ENCODE data around the gene HOTAIR. TPM values are rescaled to one million over a fixed set of nuclear protein-coding genes. Genes with fewer than 3 reads are reported as not detected.

Gene HOTAIR
- total RNA-seq, 1 donor from 2014 or later: not detected

GRCh38 chr12:53941187-53941586 is 33.6 kb downstream of the HOTAIR start:
- Mint-ChIP-seq H3K4me1 (no peaks in the 10 kb centered on the region), H3K9me3 (no peaks in the 10 kb centered on the region), H3K4me3 (no peak overlapping the region), H3K36me3 (ENCODE audit: low read depth) (no peaks in the 10 kb centered on the region), H3K27ac (no peak overlapping the region), H3K27me3 (peaks cover 76% of the 10 kb centered on the region)
- CTCF ChIA-PET: no interaction called here
- intact Hi-C loops (cut with micrococcal nuclease): no loop called here
- POLR2A ChIA-PET: no interaction called here
- TF ChIP-seq CTCF (IDR thresholded peaks at IDR 0.05): no peak
- ATAC-seq (ENCODE audit: low read depth) (no peak), DNase-seq (no peak)

- no peak for TF ChIP-seq CTCF (IDR thresholded peaks at IDR 0.05)
- intact Hi-C loops (cut with micrococcal nuclease): no loop called here
- no peak overlapping the region for H3K27ac Mint-ChIP-seq
- H3K4me3 Mint-ChIP-seq: no peak overlapping the region
- H3K9me3 Mint-ChIP-seq: no peaks in the 10 kb centered on the region
- peaks cover 76% of the 10 kb centered on the region for H3K27me3 Mint-ChIP-seq
- no peaks in the 10 kb centered on the region for H3K36me3 Mint-ChIP-seq (ENCODE audit: low read depth)
- H3K4me1 Mint-ChIP-seq: peaks cover 5% of the 10 kb centered on the region
- DNase-seq (no peak), ATAC-seq (ENCODE audit: low read depth) (no peak)
- ChIA-PET CTCF (interaction anchor here (0.8 kb wide), 1 partner anchor 48 kb away, joined by 3 read pairs; no protein-coding TSS in a partner anchor), POLR2A (no interaction called here)
These were observed 34.2 kb downstream of the HOTAIR start for GRCh38 chr12:53940443-53941014.

- no peaks in the 10 kb centered on the region for H3K36me3 Mint-ChIP-seq (ENCODE audit: low read depth)
- no peaks in the 10 kb centered on the region for H3K9me3 Mint-ChIP-seq
- H3K4me1 Mint-ChIP-seq: peaks cover 9% of the 10 kb centered on the region
- no peak for DNase-seq
- no peak overlapping the region for H3K4me3 Mint-ChIP-seq
- ATAC-seq (ENCODE audit: low read depth): no peak
- H3K27me3 Mint-ChIP-seq: peaks cover 75% of the 10 kb centered on the region
- ChIA-PET CTCF (interaction anchor here (0.8 kb wide), 1 partner anchor 49 kb away, joined by 3 read pairs; no protein-coding TSS in a partner anchor), POLR2A (no interaction called here)
- TF ChIP-seq CTCF (IDR thresholded peaks at IDR 0.05): no peak
- intact Hi-C loops (cut with micrococcal nuclease): loop anchor here (5.0 kb wide), 1 partner anchor 33 kb away; the partner anchor contains the start of genes HOTAIR and HOXC11
- no peak overlapping the region for H3K27ac Mint-ChIP-seq
These were observed 35.3 kb downstream of the HOTAIR start for GRCh38 chr12:53939141-53940108.

GRCh38 chr12:53938326-53939140 is 36.2 kb downstream of the HOTAIR start, which contains the start of gene HOXC13:
Gene HOXC13 (plus strand): TSS chr12:53938831. CDS start chr12:53938907, 76 bp downstream.
- POLR2A ChIA-PET: no interaction called here
- intact Hi-C loops (cut with micrococcal nuclease): loop anchor here (5.0 kb wide), 1 partner anchor 34 kb away; the partner anchor contains the start of genes HOTAIR and HOXC11
- H3K9me3 Mint-ChIP-seq: no peaks in the 10 kb centered on the region
- CTCF ChIA-PET: no interaction called here
- H3K27me3 Mint-ChIP-seq: peaks cover 75% of the 10 kb centered on the region
- H3K4me3 Mint-ChIP-seq: no peak within 1 kb of the TSS
- no peak within 1 kb of the TSS for H3K27ac Mint-ChIP-seq
- no peak for DNase-seq
- peaks cover 9% of the 10 kb centered on the region for H3K4me1 Mint-ChIP-seq
- no peak for ATAC-seq (ENCODE audit: low read depth)
- no peaks in the 10 kb centered on the region for H3K36me3 Mint-ChIP-seq (ENCODE audit: low read depth)
- no peak for TF ChIP-seq CTCF (IDR thresholded peaks at IDR 0.05)

Measured in activated B cell treated with CpG ODN at 0.5 μM for 24 hours (primary cell).